HG03558 (cell line): Measurements from ENCODE around the gene ATRN.
"Not testable (repeated sequence)": the region's sequence is repeated elsewhere in the genome, so short reads cannot be mapped to it uniquely, and the experiment has no call there.

Experiments
- ATAC-seq: cut with Tn5 transposase; IDR thresholded peaks from one replicate; pipeline ENCODE4 v1.9.1; 2021; ENCODE audit warnings: moderate number of reproducible peaks; ENCODE audit not compliant: unreplicated experiment; ENCODE audit errors: extremely low read depth

The ATRN gene

DNA sequence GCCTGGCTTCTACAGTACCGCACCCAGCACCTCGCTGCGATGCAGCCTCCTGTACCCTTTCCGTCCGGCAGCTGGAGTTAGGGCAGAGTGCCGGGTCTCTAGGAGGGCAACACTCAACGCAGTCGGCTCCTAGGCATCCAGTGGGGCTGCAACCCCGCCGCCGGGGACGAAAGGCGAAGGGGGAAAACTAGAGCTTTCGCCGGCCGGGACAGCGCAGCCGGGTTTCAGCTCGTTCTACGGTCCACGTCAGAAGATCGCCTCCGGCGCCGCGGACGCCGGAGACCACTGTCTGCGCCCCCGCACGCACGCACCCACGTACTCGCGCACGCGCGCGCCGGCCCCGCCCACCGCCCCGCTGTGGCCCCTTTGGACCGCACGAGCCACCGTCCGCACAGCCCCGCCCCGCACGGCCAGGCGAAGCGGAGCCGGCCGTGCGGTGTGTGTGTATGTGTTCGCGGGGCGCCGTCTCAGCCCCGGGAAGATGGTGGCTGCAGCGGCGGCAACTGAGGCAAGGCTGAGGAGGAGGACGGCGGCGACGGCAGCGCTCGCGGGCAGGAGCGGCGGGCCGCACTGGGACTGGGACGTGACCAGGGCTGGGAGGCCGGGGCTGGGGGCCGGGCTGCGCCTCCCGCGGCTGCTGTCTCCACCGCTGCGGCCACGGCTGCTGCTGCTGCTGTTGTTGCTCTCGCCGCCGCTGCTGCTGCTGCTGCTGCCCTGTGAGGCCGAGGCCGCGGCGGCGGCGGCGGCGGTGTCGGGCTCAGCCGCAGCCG lies at the start of gene ATRN:
TSS of gene ATRN (plus strand) at position 392 of the 770 bp plus-strand sequence. CDS start at position 482, 90 bp downstream.
- ATAC-seq: no peak

- ATAC-seq: no peak
Observed at GRCh38 chr20:3421985-3422384, 48.8 kb upstream of the ATRN start.

- ATAC-seq: no peak
Observed at GRCh38 chr20:3423126-3423525, 47.7 kb upstream of the ATRN start.

GRCh38 chr20:3426766-3427165 lies 44.1 kb upstream of the ATRN start:
- not testable (repeated sequence) for ATAC-seq

DNA sequence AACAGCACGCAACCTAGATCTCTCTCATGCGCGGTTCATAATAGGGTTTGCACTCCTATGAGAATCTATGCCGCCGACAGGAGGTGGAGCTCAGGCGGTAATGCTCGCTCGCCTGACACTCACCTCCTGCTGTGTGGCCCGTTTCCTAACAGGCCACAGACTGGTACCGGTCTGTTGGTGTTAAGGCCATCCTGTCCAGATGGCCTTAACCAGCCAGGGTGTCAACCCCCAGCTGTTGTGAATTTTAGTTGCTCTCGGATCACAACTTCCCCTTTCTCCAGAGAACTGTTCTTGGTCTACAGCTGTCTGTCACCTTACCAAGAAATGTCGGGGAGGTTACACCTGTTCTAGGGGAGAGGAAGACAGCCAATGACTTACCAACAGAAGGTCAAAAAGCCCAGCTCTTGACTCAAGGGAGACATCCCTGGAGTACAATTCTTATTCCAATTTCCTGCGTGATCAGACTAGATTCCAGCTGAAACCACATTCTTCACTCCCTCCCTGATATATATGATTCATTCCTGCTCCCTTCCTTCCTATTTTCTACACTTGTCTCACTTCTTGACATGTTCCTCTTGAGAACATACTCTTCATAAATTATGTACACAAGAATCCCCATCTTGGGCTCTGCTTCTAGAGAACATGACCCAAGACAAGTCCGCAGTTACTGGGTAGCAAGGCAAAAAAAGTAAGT lies 40.3 kb upstream of the ATRN start:
- ATAC-seq: no peak

GRCh38 chr20:3431109-3431508 lies 39.7 kb upstream of the ATRN start:
- no peak for ATAC-seq

DNA sequence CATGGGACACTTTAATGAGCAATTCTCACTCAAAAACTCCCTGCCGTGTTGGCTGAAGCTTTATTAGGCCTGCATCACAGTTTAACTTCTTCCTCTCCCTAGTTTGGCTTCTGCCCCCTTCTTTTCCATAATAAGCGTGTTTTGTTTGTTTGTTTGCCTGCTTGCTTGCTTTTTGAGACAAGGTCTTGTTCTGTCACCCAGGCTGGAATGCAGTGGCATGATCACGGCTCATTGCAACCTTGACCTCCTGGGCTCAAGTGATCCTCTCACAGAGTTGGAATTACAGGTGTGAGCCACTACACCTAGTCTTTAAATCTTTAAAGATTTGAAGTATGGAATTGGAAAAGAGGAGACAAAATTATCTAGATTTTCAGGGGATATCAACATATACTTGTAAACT lies 38.0 kb upstream of the ATRN start:
- ATAC-seq: no peak

DNA sequence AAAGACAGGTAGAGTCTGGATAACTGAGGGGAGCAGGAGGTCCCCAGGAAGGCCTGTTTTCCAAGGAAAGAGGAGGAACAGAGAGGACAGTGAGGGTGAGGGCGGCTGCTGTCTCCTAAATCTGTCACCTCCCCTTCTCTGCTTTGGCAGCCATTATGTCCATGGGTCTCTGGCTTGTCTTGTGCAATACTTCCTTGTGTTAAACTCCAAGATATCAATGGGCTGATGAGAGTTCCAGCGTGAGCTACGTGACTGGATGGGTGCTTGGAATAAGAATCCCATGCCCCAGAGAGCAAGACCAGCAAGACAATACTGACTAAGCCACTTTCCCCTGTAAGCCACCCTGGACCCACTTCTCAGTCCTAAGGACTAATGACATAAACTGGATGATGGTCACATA lies 37.1 kb upstream of the ATRN start:
- ATAC-seq: no peak

GRCh38 chr20:3434232-3434631 lies 36.6 kb upstream of the ATRN start:
- ATAC-seq: no peak

DNA sequence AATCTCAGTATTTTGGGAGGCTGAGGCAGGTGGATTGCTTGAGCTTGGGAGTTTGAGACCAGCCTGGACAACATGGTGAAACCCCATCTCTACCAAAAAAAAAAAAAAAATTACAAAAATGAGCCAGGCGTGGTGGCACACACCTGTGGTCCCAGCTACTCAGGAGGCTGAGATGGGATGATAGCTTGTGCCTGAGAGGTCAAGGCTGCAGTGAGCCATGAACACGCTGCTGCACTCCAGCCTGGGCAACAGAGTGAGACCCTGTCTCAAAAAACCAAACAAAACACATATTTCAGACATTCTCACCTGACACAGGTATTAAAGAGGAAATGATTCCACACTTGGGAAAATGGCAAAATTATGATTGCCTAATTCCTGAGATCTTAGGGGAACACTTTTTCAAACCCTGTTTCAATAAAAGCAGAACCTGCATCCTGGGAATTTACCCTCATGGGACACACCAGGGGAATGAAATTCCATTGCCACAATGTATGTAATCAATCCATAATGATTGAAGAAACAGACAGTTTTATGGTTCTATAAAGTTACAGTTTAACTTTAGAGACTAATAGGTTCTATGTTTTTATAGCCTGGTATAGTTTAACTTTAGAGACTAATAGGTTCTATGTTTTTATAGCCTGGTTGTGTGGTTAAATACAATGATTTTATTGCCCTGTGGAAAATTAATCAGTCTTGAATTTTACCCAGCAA lies 33.8 kb upstream of the ATRN start:
- no peak for ATAC-seq

- no peak for ATAC-seq
Observed at GRCh38 chr20:3446779-3447178, 24.0 kb upstream of the ATRN start.

- ATAC-seq: no peak
Observed at GRCh38 chr20:3447321-3447720, 23.5 kb upstream of the ATRN start.

DNA sequence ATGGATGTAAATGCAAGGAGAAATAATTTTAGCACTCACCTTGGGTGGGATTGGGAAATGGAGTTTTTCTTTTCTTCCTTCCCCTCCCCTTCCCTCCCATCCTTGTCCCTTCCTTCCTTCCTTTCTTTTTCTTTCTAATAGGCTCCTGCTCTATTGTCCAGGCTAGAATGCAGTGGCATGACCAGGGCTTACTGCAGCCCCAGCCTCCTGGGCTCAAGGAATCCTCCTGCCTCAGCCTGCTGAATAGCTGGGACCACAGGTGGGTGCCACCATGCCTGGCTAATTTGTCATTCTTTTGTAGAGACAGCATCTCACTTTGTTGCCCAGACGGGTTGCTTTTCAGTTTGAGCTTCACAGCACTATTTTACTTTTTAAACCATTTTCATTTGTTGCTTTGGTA lies 21.5 kb upstream of the ATRN start:
- no peak for ATAC-seq

GRCh38 chr20:3452136-3452535 lies 18.7 kb upstream of the ATRN start:
- ATAC-seq: no peak

- ATAC-seq: no peak
Observed at GRCh38 chr20:3452690-3453089, 18.1 kb upstream of the ATRN start.

DNA sequence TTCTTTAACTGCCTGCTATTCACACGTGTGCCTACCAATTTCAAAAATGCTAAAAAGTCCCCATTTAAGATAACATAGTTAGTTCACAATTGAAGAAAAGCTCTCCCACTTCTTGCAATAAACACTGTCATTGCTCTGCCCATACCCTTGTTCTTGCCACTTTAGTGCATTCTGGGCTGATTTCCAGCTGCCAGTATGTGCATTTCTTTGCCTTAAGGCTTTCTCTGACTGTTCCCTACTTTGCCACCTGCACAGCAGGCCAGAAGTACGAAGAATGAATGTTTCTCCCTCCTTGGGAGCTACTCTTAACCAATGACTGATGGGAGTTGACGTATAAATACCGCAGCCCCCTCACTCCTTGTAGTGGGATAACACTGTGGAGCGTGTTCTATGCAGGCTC lies 16.0 kb upstream of the ATRN start:
- ATAC-seq: no peak

DNA sequence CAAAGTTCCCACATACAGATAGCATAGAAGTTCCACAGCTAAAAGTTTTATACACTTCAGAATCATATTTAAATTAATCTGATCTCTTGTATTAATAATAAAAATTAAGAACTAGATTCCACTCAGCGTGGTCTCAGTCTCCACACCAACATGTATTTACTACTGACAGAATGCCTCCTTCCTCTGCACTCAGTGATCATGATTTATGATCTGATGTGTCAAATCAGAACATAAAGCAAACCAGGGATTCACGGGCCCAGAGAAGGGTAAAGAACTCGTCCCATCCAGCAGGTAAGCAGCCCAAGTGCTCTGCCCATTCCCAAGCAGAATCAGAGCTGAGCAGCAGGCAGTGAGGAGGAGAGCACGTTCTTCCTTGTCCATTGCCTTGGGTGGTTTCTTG lies 14.2 kb upstream of the ATRN start:
- no peak for ATAC-seq

DNA sequence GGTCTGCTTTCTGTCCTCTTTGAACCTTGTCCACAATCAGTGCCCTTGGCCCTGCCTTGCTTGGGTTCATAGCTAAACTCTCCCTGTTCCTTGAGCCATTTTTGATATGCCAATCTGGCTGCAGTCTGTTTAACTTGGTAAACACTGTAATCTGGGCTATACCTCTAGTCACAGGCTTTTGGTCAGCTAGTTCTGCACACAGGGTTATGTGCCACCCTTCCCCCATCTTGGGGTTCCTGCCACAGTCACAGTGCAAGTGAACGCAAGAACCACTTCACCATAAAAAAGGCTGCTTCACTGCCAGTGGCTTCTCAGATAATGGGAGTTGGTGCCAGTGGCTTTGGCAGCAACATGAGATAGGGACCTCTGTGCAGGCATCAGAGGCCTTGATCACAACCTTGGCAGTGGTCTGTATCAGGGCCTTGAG lies 10.9 kb upstream of the ATRN start:
- no peak for ATAC-seq

DNA sequence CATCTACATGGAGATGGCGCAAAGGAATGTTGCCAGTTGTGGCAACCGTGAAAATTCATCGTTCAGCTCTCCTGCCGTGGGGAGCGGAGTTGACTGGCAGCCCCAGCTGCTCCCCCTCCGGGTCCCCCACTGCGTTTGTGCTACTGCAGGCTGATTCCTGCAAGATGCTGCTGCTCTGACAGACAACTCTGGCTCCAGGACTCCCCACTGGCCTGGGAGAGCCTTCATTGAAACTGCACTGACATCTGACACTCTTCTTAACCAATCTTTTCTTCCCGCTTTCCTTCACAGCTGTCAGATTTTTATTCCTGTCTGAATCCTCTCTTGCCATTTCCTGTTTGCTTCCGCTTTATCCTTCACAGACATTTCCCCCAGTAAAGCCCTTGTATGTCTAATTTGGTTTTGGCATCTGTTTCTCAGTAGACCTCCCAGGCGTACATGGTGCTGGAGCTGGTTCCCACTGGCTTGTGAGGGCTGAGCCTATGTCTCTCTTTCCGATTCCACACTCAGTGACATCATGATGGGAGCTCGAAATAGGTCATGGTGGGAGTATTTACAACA lies 9.5 kb upstream of the ATRN start:
- ATAC-seq: no peak

- no peak for ATAC-seq
Observed at GRCh38 chr20:3461911-3462677, 8.7 kb upstream of the ATRN start.
